T-helper 2 cell treated with Interferon-gamma antibody and Interleukin-4, amounts not matched to agents 5 μg/mL and 100 μg/mL, for 36 hours (primary cell): ENCODE measurements around the gene DDX51.
A peak's percentile ranks its signal among the peaks of the same experiment; 100 is the strongest.

ENCODE experiments used
- DNase-seq: peaks from one replicate; pipeline ENCODE4 v3.0.0; 2021; ENCODE audit warnings: low spot score
- H3K27ac Mint-ChIP-seq: one replicate; pipeline ENCODE4 v1.8.0; 2021; ENCODE audit warnings: mild to moderate bottlenecking, mixed read lengths
- H3K27me3 Mint-ChIP-seq: one replicate; pipeline ENCODE4 v1.8.0; 2021; ENCODE audit warnings: low read depth, mixed read lengths
- H3K36me3 Mint-ChIP-seq: one replicate; pipeline ENCODE4 v1.8.0; 2021; ENCODE audit warnings: low read depth, mixed read lengths
- H3K4me1 Mint-ChIP-seq: one replicate; pipeline ENCODE4 v1.8.0; 2021; ENCODE audit warnings: low read depth, mixed read lengths
- H3K4me3 Mint-ChIP-seq: one replicate; pipeline ENCODE4 v1.8.0; 2022; ENCODE audit warnings: mild to moderate bottlenecking, moderate library complexity, mixed read lengths
- H3K9me3 Mint-ChIP-seq: one replicate; pipeline ENCODE4 v1.8.0; 2021; ENCODE audit warnings: mixed read lengths

DDX51 gene

GRCh38 chr12:132158677-132159554, 14.8 kb upstream of the DDX51 start:
- Mint-ChIP-seq H3K4me1 (peaks cover 5% of the 10 kb centered on the region), H3K9me3 (no peaks in the 10 kb centered on the region), H3K27me3 (no peaks in the 10 kb centered on the region), H3K36me3 (no peaks in the 10 kb centered on the region), H3K4me3 (no peak overlapping the region), H3K27ac (no peak overlapping the region)
- no peak for DNase-seq

DNA sequence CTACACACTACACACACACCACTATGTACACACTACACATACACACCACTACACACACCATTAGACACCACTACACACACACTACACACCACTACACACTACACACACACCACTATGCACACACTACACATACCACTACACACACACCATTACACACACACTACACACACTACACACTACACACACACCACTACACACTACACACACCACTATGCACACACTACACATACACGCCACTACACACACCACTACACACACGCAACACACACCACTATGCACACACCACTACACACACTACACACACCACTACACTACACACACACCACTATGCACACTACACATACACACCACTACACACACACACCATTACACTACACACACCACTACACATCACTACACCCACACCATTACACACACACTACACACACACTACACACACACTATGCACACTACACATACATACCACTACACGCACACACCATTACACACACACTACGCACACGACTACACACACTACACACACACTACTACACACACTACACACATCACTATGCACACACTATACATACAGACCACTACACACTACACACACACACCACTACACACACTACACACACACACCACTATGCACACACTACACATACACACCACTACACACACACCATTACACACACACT, 13.8 kb upstream of the DDX51 start:
- H3K4me3 Mint-ChIP-seq = no peak overlapping the region
- H3K36me3 Mint-ChIP-seq = no peaks in the 10 kb centered on the region
- H3K9me3 Mint-ChIP-seq = no peaks in the 10 kb centered on the region
- no peak for DNase-seq
- H3K27me3 Mint-ChIP-seq = no peaks in the 10 kb centered on the region
- H3K4me1 Mint-ChIP-seq = peaks cover 2% of the 10 kb centered on the region
- H3K27ac Mint-ChIP-seq = no peak overlapping the region

- H3K36me3 Mint-ChIP-seq = no peaks in the 10 kb centered on the region
- no peaks in the 10 kb centered on the region for H3K27me3 Mint-ChIP-seq
- no peak overlapping the region for H3K27ac Mint-ChIP-seq
- no peaks in the 10 kb centered on the region for H3K9me3 Mint-ChIP-seq
- no peak for DNase-seq
- no peak overlapping the region for H3K4me3 Mint-ChIP-seq
- H3K4me1 Mint-ChIP-seq = no peaks in the 10 kb centered on the region
Observed at GRCh38 chr12:132156573-132157325, 12.6 kb upstream of the DDX51 start.

GRCh38 chr12:132155771-132156572, 11.9 kb upstream of the DDX51 start:
- no peaks in the 10 kb centered on the region for H3K27me3 Mint-ChIP-seq
- no peaks in the 10 kb centered on the region for H3K4me1 Mint-ChIP-seq
- no peaks in the 10 kb centered on the region for H3K36me3 Mint-ChIP-seq
- no peak for DNase-seq
- H3K4me3 Mint-ChIP-seq = no peak overlapping the region
- H3K27ac Mint-ChIP-seq = no peak overlapping the region
- no peaks in the 10 kb centered on the region for H3K9me3 Mint-ChIP-seq

DNA sequence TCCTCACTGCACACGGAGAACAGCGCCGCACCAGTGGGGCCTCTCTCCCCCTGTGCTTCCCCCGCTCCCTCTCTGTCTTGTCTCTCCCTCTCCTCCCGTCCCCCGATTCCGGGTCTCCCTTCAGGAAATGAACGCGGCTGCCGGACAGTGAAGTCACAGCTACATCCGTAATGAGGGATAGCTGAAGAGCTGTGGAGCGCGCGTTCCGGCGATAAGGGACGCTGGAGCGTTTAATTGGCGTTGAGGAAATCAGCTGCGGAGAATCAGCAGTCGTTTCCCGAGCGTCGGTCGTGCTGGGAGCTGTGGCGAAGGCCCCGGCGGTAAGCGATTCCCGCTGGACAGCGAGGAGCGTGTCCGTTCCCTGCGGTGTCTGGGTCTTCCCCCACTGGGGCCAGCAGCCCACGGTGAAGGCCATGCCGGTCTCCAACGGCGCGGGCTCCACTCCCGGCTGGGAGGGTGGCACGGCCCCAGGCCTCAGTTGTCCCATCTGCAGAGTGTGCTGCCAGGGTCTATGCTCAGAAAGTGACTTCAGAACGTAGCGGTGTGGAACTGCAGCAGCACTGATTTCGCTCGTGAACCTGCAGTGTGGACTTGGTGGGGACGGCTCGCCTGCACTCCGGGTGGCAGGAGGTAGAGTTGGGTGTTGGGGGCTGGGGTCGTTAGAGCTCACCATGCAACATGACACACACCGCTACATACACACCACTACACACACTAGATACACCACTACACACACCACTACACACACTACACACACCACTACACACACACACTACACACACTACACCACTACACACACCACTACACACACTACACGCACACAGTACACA, 11.0 kb upstream of the DDX51 start:
- no peaks in the 10 kb centered on the region for H3K4me1 Mint-ChIP-seq
- H3K27me3 Mint-ChIP-seq = no peaks in the 10 kb centered on the region
- no peaks in the 10 kb centered on the region for H3K9me3 Mint-ChIP-seq
- DNase-seq = no peak
- H3K27ac Mint-ChIP-seq = no peak overlapping the region
- H3K4me3 Mint-ChIP-seq = no peak overlapping the region
- no peaks in the 10 kb centered on the region for H3K36me3 Mint-ChIP-seq

- Mint-ChIP-seq H3K27me3 (no peaks in the 10 kb centered on the region), H3K9me3 (no peaks in the 10 kb centered on the region), H3K27ac (peak overlapping the region; percentile 19), H3K36me3 (no peaks in the 10 kb centered on the region), H3K4me3 (no peak overlapping the region), H3K4me1 (no peaks in the 10 kb centered on the region)
- no peak for DNase-seq
Observed at GRCh38 chr12:132154341-132154761, 10.2 kb upstream of the DDX51 start.

GRCh38 chr12:132153501-132154340, 9.6 kb upstream of the DDX51 start:
- no peaks in the 10 kb centered on the region for H3K36me3 Mint-ChIP-seq
- DNase-seq = peak; percentile 53
- no peaks in the 10 kb centered on the region for H3K9me3 Mint-ChIP-seq
- H3K27me3 Mint-ChIP-seq = no peaks in the 10 kb centered on the region
- no peak overlapping the region for H3K4me3 Mint-ChIP-seq
- no peak overlapping the region for H3K27ac Mint-ChIP-seq
- no peaks in the 10 kb centered on the region for H3K4me1 Mint-ChIP-seq

- no peaks in the 10 kb centered on the region for H3K27me3 Mint-ChIP-seq
- H3K27ac Mint-ChIP-seq = no peak overlapping the region
- H3K9me3 Mint-ChIP-seq = no peaks in the 10 kb centered on the region
- no peak overlapping the region for H3K4me3 Mint-ChIP-seq
- H3K36me3 Mint-ChIP-seq = no peaks in the 10 kb centered on the region
- no peak for DNase-seq
- no peaks in the 10 kb centered on the region for H3K4me1 Mint-ChIP-seq
Observed at GRCh38 chr12:132152953-132153352, 8.8 kb upstream of the DDX51 start.

DNA sequence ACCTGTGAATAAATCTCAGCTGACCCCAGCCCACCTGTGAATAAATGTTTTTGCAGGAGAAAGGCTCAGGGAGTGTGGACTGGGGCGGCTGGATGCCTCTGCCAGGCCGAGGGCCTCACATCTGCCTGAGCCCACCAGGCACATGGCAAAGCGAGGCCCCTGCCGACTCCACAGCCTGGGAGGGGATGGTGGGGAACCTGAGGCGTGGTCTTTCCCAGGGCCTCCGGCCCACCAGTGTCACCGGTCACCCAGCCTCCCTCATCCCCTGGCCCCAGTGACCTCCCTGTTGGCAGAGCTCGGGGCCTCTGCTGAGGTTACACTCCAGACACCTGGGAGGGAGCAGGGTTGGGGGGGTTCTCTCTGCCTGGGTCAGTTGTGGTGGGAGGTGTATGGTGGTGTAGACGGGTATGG, 8.3 kb upstream of the DDX51 start:
- no peaks in the 10 kb centered on the region for H3K36me3 Mint-ChIP-seq
- no peak overlapping the region for H3K27ac Mint-ChIP-seq
- DNase-seq = no peak
- no peaks in the 10 kb centered on the region for H3K27me3 Mint-ChIP-seq
- no peaks in the 10 kb centered on the region for H3K9me3 Mint-ChIP-seq
- H3K4me1 Mint-ChIP-seq = no peaks in the 10 kb centered on the region
- no peak overlapping the region for H3K4me3 Mint-ChIP-seq

DNA sequence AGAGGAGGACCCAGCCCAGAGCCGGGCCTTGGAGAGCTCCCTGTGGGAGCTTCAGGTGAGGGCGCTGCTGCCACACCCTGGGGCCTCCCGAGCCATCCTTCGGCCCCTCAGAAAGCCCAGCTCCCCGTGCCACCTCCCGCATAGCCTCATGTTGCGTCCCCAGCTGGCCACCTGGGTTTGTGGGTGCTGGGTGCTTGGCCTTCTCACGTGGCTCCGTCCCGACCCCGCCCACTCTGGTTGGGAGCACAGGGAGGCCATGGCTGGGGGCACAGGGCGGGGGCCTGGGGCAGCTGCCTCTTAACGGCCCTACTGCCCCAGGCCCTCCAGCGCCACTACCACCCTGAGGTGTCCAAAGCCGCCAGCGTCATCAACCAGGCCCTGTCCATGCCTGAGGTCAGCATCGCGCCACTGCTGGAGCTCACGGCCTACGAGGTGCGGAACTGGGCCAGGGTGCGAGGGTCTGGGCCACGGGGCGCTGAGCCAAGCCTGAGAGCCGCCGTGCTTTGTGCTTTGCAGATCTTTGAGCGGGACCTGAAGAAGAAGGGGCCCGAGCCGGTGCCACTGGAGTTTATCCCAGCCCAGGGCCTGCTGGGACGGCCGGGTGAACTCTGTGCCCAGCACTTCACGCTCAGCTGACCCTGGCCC, 7.8 kb upstream of the DDX51 start:
- Mint-ChIP-seq H3K9me3 (no peaks in the 10 kb centered on the region), H3K27ac (no peak overlapping the region), H3K4me3 (no peak overlapping the region), H3K36me3 (no peaks in the 10 kb centered on the region), H3K4me1 (no peaks in the 10 kb centered on the region), H3K27me3 (no peaks in the 10 kb centered on the region)
- DNase-seq = no peak

DNA sequence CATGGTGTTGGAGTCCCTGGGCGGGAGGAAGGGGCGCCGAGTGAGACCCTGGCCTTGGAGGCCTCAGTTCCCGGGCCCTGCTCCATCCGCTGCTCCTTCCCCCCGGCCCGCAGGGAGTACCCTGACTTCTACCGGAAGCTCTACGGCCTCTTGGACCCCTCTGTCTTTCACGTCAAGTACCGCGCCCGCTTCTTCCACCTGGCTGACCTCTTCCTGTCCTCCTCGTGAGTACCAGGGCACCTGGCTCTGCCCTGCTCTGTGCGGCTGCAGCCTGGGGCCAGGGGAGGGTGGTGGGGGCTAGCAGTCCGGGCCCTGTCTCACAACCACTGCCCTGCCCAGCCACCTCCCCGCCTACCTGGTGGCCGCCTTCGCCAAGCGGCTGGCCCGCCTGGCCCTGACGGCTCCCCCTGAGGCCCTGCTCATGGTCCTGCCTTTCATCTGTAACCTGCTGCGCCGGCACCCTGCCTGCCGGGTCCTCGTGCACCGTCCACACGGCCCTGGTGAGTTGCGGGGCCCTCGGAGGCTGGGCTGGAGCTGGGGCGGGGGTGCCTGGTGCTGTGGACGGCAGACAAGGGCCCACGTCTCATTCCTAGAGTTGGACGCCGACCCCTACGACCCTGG, 7.1 kb upstream of the DDX51 start:
- peaks cover 5% of the 10 kb centered on the region for H3K4me1 Mint-ChIP-seq
- H3K36me3 Mint-ChIP-seq = no peaks in the 10 kb centered on the region
- H3K9me3 Mint-ChIP-seq = no peaks in the 10 kb centered on the region
- H3K27ac Mint-ChIP-seq = no peak overlapping the region
- no peak for DNase-seq
- no peak overlapping the region for H3K4me3 Mint-ChIP-seq
- H3K27me3 Mint-ChIP-seq = no peaks in the 10 kb centered on the region

DNA sequence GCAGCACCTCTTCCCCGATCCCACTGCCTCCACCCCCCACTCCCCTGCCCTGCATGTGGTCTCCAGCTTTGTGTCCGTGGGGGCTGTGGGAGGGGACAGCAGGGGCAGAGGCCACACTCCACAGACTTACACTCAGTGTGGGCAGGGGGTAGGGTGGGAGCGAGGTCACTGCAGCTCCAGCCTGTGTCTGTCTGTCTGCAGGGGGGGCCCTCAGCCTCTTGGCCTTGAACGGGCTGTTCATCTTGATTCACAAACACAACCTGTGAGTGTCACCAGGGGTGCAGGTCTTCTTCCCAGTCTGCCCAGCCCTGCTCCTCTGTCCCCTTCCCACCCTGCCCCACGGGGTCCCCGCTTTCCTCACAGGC, 6.6 kb upstream of the DDX51 start:
- H3K4me3 Mint-ChIP-seq = no peak overlapping the region
- H3K36me3 Mint-ChIP-seq = no peaks in the 10 kb centered on the region
- H3K27ac Mint-ChIP-seq = no peak overlapping the region
- H3K4me1 Mint-ChIP-seq = peaks cover 8% of the 10 kb centered on the region
- H3K9me3 Mint-ChIP-seq = no peaks in the 10 kb centered on the region
- DNase-seq = no peak
- no peaks in the 10 kb centered on the region for H3K27me3 Mint-ChIP-seq
